ENCODE results near the gene LTB4R2.

GRCh38 chr14:24335461-24336171, 25.7 kb downstream of the LTB4R2 start:
- TF ChIP-seq EZH2phosphoT487 (IDR thresholded peaks at IDR 0.05; ENCODE audit: insufficient read depth, low read depth) (no peak), EZH2 (IDR thresholded peaks at IDR 0.05; ENCODE audit: insufficient read depth, poor library complexity, severe bottlenecking) (no peak)
